Measurements from ENCODE around the gene TRIOBP.

DNA sequence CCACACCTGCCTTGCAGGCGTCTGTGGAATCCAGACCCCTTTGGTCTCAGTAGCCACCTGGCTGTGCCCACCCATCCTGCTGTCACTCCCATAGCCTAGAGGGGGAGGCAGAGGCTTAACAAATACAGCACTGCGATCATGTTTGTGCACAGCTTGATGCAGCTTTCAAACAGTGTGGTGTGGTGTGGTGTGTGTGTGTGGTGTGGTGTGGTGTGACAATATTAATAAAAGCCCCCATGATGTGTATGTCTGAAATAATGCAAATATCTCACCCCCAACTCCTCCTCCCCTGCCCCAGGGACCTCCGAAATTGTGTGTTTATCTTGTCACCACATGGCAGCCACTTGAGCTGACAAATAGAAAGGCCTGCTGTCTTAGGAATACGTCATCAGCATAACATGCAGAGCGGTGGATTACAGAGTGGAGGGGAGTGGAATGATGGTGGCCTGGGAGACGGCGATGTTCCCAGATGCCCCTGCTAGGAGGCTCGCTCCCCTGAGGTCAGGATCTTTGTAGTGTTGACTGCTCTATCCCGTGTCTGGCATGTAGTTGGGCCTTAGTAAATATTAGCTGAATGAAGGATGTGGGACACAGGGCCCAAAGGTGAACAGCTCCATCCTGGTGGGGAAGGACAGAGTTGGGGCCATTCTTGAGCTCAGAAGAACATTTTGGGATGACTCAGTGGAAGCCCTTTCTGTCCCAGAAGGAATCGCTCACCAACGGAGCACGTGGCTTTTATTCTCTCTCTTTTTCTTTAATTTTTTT is 35.5 kb upstream of the TRIOBP start:
- TF ChIP-seq TAF1 (IDR thresholded peaks at IDR 0.05; ENCODE audit: borderline replicate concordance, insufficient read depth, low read length) (no peak), POLR2AphosphoS5 (IDR thresholded peaks at IDR 0.05; ENCODE audit: low read depth, low read length) (no peak), SIN3A (IDR thresholded peaks at IDR 0.05; ENCODE audit: borderline replicate concordance, insufficient read depth, low read length) (no peak)
- TF ChIP-seq, protein P1, sequence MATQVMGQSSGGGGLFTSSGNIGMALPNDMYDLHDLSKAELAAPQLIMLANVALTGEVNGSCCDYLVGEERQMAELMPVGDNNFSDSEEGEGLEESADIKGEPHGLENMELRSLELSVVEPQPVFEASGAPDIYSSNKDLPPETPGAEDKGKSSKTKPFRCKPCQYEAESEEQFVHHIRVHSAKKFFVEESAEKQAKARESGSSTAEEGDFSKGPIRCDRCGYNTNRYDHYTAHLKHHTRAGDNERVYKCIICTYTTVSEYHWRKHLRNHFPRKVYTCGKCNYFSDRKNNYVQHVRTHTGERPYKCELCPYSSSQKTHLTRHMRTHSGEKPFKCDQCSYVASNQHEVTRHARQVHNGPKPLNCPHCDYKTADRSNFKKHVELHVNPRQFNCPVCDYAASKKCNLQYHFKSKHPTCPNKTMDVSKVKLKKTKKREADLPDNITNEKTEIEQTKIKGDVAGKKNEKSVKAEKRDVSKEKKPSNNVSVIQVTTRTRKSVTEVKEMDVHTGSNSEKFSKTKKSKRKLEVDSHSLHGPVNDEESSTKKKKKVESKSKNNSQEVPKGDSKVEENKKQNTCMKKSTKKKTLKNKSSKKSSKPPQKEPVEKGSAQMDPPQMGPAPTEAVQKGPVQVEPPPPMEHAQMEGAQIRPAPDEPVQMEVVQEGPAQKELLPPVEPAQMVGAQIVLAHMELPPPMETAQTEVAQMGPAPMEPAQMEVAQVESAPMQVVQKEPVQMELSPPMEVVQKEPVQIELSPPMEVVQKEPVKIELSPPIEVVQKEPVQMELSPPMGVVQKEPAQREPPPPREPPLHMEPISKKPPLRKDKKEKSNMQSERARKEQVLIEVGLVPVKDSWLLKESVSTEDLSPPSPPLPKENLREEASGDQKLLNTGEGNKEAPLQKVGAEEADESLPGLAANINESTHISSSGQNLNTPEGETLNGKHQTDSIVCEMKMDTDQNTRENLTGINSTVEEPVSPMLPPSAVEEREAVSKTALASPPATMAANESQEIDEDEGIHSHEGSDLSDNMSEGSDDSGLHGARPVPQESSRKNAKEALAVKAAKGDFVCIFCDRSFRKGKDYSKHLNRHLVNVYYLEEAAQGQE (IDR thresholded peaks at IDR 0.05; ENCODE audit: insufficient read depth in 1 of 2, low read depth in 2 of 2, low read length in 2 of 2), result no peak
